Activated CD4-positive, alpha-beta T cell treated with anti-CD3 and anti-CD28 coated beads, Interleukin-2, Interleukin-6, amounts not matched to agents 100 ng/mL and 50 ng/mL, durations not matched to agents 16 hours and 8 hours (primary cell): ENCODE measurements around the gene DSG4.
"Not testable (repeated sequence)": the region's sequence is repeated elsewhere in the genome, so short reads cannot be mapped to it uniquely, and the experiment has no call there.

Experiments
- DNase-seq: peaks from one replicate; pipeline ENCODE4 v3.0.0-alpha.2; 2020

Gene DSG4, protein sequence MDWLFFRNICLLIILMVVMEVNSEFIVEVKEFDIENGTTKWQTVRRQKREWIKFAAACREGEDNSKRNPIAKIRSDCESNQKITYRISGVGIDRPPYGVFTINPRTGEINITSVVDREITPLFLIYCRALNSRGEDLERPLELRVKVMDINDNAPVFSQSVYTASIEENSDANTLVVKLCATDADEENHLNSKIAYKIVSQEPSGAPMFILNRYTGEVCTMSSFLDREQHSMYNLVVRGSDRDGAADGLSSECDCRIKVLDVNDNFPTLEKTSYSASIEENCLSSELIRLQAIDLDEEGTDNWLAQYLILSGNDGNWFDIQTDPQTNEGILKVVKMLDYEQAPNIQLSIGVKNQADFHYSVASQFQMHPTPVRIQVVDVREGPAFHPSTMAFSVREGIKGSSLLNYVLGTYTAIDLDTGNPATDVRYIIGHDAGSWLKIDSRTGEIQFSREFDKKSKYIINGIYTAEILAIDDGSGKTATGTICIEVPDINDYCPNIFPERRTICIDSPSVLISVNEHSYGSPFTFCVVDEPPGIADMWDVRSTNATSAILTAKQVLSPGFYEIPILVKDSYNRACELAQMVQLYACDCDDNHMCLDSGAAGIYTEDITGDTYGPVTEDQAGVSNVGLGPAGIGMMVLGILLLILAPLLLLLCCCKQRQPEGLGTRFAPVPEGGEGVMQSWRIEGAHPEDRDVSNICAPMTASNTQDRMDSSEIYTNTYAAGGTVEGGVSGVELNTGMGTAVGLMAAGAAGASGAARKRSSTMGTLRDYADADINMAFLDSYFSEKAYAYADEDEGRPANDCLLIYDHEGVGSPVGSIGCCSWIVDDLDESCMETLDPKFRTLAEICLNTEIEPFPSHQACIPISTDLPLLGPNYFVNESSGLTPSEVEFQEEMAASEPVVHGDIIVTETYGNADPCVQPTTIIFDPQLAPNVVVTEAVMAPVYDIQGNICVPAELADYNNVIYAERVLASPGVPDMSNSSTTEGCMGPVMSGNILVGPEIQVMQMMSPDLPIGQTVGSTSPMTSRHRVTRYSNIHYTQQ

GRCh38 chr18:31376477-31376876 is at the start of gene DSG4:
Gene DSG4 (plus strand): TSS chr18:31376777. CDS start chr18:31376912, 135 bp downstream.
- DNase-seq, result no peak

GRCh38 chr18:31329787-31330438 is 46.7 kb upstream of the DSG4 start:
- no peak for DNase-seq

GRCh38 chr18:31343454-31343853 is 33.1 kb upstream of the DSG4 start:
- no peak for DNase-seq

DNA sequence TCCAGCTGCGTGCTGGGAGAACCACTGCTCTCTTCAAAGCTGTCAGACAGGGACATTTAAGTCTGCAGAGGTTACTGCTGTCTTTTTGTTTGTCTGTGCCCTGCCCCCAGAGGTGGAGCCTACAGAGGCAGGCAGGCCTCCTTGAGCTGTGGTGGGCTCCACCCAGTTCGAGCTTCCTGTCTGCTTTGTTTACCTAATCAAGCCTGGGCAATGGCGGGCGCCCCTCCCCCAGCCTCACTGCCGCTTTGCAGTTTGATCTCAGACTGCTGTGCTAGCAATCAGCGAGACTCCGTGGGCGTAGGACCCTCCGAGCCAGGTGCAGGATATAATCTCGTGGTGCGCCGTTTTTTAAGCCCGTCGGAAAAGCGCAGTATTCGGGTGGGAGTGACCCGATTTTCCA is 23.2 kb upstream of the DSG4 start:
- not testable (repeated sequence) for DNase-seq

DNA sequence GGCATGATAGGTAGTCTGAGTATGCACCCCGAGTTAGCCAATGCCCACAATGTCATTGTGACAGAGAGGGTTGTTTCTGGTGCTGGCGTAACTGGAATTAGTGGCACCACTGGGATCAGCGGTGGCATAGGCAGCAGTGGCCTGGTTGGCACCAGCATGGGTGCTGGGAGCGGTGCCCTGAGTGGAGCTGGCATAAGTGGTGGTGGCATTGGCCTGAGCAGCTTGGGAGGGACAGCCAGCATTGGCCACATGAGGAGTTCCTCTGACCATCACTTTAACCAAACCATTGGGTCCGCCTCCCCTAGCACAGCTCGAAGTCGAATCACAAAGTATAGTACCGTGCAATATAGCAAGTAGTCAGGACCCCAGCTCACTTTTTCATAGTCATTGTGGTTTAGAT is 21.6 kb upstream of the DSG4 start:
- no peak for DNase-seq

GRCh38 chr18:31356025-31356424 is 20.6 kb upstream of the DSG4 start:
- DNase-seq, result no peak

GRCh38 chr18:31364190-31364589 is 12.4 kb upstream of the DSG4 start:
- DNase-seq, result no peak

DNA sequence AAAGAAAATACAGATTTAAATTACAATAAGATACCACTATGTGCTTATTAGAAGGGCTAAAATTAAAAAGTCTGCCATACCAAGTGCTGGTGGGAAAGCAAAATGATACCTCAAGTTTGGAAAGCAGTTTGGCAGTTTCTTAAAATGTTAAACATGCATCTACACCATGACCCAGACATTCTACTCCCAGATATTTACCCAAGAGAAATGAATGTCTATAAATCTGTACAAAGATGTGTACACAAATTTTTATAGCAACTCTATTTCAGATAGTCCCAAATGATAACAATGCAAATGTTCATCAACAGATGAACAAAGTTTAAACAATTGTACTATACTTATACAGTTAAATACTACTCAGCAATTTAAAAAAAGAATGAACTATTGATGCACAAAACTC is 7.1 kb upstream of the DSG4 start:
- DNase-seq, result no peak

GRCh38 chr18:31371989-31372388 is 4.6 kb upstream of the DSG4 start:
- no peak for DNase-seq

GRCh38 chr18:31373641-31374040 is 2.9 kb upstream of the DSG4 start:
- no peak for DNase-seq

- no peak for DNase-seq
Observed at GRCh38 chr18:31380912-31381311, 4.3 kb downstream of the DSG4 start.

GRCh38 chr18:31382107-31382506 is 5.5 kb downstream of the DSG4 start:
- no peak for DNase-seq

DNA sequence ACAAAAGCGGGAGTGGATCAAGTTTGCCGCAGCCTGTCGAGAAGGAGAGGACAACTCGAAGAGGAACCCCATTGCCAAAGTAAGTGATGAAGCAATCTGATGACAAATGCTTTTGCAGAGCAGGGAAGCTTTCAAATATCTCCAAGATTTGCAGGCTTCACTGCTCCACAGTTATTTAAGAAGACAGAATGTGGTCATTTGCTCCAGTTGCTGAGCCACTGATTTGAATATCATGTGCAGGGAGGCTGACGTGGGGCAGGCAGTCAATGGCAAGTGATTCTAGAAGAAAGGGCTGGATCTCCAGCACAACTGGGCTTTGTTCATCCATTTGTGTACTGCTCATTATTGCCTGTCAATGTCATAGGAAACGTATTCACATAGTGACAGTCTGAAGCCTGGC is 10.2 kb downstream of the DSG4 start:
- DNase-seq, result no peak

DNA sequence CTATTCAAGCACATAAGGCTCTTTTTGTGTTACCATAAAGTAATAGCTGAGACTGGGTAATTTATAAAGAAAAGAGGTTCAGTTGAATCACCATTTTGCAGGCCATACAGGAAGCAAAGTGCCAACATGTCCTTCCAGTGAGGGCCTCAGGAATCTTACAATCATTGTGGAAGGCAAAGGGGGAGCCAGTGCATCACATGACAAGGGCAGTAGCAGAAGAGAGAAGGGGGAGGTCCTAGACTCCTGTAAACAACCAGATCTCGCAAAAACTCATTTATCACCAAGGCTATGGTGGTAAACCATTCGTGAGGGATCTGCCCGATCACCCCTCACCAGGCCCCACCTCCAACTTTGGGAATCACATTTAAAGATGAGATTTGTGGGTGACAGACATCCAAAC is 16.7 kb downstream of the DSG4 start:
- DNase-seq, result no peak

GRCh38 chr18:31396796-31397612 is 20.4 kb downstream of the DSG4 start:
- DNase-seq, result no peak

- no peak for DNase-seq
Observed at GRCh38 chr18:31398191-31398590, 21.6 kb downstream of the DSG4 start.

- no peak for DNase-seq
Observed at GRCh38 chr18:31399306-31400032, 22.9 kb downstream of the DSG4 start.

GRCh38 chr18:31401156-31402025 is 24.8 kb downstream of the DSG4 start:
- no peak for DNase-seq

DNA sequence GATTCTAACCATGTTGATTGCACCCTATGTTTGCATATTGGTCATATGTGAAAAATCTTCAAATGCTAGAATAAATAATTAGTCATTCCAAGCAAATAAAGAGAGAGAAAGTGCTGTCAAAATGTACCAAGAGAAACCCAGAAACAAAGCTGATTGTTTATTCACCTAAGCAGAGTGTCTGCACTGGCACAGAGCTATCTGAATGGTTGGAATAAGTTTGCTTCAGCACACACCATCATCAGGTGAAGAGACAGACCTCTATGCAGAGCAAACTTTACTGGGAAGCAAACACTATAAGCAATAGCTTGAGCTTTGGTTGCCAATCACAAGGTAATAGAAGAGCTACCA is 25.4 kb downstream of the DSG4 start:
- no peak for DNase-seq

GRCh38 chr18:31403409-31403808 is 26.8 kb downstream of the DSG4 start:
- no peak for DNase-seq

DNA sequence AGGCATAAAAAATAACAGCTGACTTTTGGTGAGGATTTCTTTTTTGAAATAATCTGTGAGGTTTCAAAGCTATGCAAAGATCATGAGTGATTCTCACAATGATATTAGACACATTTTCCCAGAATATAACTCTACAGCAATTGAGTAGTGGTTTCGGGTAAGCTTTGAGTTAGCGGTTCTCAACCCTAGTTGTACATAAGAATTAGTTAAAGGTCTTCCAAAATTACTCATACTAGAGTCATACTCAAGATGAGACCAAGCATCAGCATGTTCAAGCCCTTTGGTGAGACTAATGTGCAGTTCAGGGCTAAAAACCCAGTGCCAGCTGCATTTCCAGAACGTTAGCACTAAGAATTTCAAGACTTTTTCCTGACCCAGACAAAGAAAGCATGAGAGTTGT is 31.1 kb downstream of the DSG4 start:
- no peak for DNase-seq
